GM06990 (cell line): ENCODE measurements around the gene DAAM1.

Experiments used
- DNase-seq: peaks from one replicate; pipeline ENCODE4 v3.0.0-alpha.2; 2011; ENCODE audit not compliant: insufficient read length; ENCODE audit errors: extremely low read depth
- H3K27me3 ChIP-seq: replicated peaks from 2 replicates; pipeline ENCODE4 v1.6.0; 2011; ENCODE audit warnings: low read length; ENCODE audit not compliant: control insufficient read depth, insufficient read depth
- H3K36me3 ChIP-seq: 2 replicates; pipeline ENCODE4 v1.5.1; 2011; ENCODE audit warnings: low read length; ENCODE audit not compliant: control insufficient read depth, insufficient read depth
- H3K4me3 ChIP-seq: replicated peaks from 2 replicates; pipeline ENCODE4 v1.5.1; 2011; ENCODE audit warnings: low read depth, mild to moderate bottlenecking, control low read depth, low read length
- CTCF ChIP-seq: IDR thresholded peaks from 2 replicates; pipeline ENCODE4 v1.5.1; 2011; ENCODE audit warnings: low read length, control low read depth, mild to moderate bottlenecking, inconsistent platforms; ENCODE audit not compliant: insufficient read depth, poor library complexity, severe bottlenecking

Gene DAAM1

DNA sequence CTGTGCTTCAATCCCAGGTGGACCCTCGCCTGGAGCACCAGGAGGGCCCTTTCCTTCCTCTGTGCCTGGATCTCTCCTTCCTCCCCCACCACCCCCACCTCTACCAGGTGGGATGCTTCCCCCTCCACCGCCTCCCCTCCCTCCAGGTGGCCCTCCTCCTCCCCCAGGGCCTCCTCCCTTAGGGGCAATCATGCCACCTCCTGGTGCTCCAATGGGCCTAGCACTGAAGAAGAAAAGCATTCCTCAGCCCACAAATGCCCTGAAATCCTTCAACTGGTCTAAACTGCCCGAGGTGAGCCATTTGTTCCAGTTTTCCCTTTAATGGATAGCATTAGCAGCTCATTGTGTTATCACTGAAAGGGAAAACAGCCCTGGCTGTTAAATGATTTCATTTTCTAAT lies 142.8 kb downstream of the DAAM1 start:
- Histone ChIP-seq H3K36me3 (peaks cover 3% of the 10 kb centered on the region), H3K27me3 (no peaks in the 10 kb centered on the region), H3K4me3 (no peak overlapping the region)
- no peak for TF ChIP-seq CTCF
- no peak for DNase-seq

DNA sequence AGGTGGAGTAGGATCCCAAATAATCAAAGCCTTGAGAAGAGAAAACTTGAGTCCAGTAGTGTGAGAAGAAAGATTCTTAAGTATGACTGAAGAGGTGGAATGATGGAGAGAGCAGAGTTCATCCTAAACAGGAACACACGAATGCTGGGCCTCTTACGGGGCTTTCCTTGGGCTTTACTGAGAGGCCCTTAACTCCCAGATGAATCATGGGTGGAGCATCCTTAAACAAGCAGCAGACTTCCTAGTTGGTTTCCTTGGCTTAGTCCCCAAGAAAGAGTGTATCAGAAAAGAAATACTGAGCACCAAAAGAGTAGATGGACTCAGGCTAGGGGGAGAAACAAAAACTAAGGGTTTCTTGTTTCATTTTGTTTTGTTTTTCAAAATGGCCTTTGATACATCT lies 144.3 kb downstream of the DAAM1 start:
- Histone ChIP-seq H3K27me3 (no peaks in the 10 kb centered on the region), H3K4me3 (no peak overlapping the region), H3K36me3 (peaks cover 5% of the 10 kb centered on the region)
- TF ChIP-seq CTCF = no peak
- no peak for DNase-seq

DNA sequence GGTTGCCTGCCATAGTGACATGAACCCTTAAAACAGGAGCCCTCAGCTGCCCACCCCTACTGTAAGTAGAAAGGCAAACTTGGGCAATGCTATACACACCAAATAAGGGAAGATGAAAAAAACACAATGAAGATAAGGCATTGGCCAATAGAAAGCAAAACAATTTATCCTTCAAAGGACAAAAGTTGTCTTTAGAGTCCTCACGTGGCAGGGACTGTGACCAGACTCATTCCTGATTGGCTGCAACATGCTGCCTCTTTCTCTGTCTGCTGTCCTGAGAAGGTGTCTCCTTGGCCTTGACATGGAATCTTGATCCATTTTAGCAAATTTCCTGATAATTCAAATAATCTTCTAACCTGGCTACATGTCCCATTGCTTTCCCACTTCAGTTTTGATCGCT lies 144.8 kb downstream of the DAAM1 start:
- Histone ChIP-seq H3K4me3 (no peak overlapping the region), H3K36me3 (peaks cover 5% of the 10 kb centered on the region), H3K27me3 (no peaks in the 10 kb centered on the region)
- TF ChIP-seq CTCF = no peak
- no peak for DNase-seq

GRCh38 chr14:59333668-59334067 lies 145.2 kb downstream of the DAAM1 start:
- no peak for DNase-seq
- Histone ChIP-seq H3K4me3 (no peak overlapping the region), H3K36me3 (peaks cover 5% of the 10 kb centered on the region), H3K27me3 (no peaks in the 10 kb centered on the region)
- no peak for TF ChIP-seq CTCF

- DNase-seq = no peak
- Histone ChIP-seq H3K4me3 (no peak overlapping the region), H3K27me3 (no peaks in the 10 kb centered on the region), H3K36me3 (peaks cover 5% of the 10 kb centered on the region)
- TF ChIP-seq CTCF = no peak
Observed at GRCh38 chr14:59334253-59334652, 145.8 kb downstream of the DAAM1 start.

- DNase-seq = no peak
- H3K4me3 ChIP-seq = no peak overlapping the region
- H3K36me3 ChIP-seq = peaks cover 5% of the 10 kb centered on the region
- no peak for TF ChIP-seq CTCF
- no peaks in the 10 kb centered on the region for H3K27me3 ChIP-seq
Observed at GRCh38 chr14:59336098-59336497, 147.6 kb downstream of the DAAM1 start.
